ENCODE results near the gene TDRD9. TPM values are rescaled to one million over a fixed set of nuclear protein-coding genes. Genes with fewer than 3 reads are reported as not detected.
A peak's percentile ranks its signal among the peaks of the same experiment; 100 is the strongest.

Gene TDRD9
- total and polyA plus RNA-seq, 8 donors, result 0.67 to 28.6 (median 2.5) TPM

DNA sequence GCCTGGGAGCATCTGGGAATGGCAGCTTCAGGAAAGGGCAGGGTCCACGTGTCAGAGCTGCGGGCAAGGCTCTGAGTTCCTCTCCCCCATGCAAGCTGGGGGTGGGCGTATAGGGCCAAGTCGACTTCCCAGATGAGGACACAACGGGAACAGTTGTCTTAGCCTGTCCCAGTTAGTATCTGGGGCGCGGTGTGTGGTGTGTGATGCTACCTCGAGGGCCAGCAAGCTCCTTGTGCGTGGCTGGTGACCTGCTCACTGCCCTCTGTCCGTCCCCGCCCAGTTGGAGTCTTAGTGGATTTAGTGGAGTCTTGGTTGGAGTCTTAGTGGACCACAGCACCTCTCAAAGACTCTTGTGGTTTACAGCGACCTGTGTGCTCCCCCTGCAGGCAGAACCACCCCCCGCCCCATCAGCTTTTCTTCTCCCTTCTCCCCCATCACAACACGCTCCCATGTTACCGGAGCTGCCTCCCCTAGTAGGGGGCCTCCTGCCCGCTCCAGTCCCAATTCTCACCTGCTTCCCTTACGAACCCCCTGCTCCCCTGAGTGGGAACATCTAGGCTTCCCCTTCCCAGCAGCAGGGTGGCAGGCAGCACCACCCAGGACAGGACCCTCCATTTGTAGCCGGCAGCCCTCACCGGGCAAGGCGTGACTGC is 165.9 kb downstream of the TDRD9 start:
- intact Hi-C loops (cut with DNase I), result loop anchor here in 1 of 3 donors (5.0 kb wide), 1 partner anchor 38 kb away; no protein-coding TSS in a partner anchor
- ATAC-seq (peak in 1 of 4 donors; percentile 30), FAIRE-seq (no peak), DNase-seq (peak in 2 of 6 donors; percentile 28 to 31)
- TF ChIP-seq, protein P1, sequence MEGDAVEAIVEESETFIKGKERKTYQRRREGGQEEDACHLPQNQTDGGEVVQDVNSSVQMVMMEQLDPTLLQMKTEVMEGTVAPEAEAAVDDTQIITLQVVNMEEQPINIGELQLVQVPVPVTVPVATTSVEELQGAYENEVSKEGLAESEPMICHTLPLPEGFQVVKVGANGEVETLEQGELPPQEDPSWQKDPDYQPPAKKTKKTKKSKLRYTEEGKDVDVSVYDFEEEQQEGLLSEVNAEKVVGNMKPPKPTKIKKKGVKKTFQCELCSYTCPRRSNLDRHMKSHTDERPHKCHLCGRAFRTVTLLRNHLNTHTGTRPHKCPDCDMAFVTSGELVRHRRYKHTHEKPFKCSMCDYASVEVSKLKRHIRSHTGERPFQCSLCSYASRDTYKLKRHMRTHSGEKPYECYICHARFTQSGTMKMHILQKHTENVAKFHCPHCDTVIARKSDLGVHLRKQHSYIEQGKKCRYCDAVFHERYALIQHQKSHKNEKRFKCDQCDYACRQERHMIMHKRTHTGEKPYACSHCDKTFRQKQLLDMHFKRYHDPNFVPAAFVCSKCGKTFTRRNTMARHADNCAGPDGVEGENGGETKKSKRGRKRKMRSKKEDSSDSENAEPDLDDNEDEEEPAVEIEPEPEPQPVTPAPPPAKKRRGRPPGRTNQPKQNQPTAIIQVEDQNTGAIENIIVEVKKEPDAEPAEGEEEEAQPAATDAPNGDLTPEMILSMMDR (IDR thresholded peaks at IDR 0.05), result no peak
- Histone ChIP-seq H3K36me3 (no peaks in the 10 kb centered on the region), H3K27ac (no peak overlapping the region), H3K4me1 (no peaks in the 10 kb centered on the region), H3K4me3 (no peak overlapping the region), H3K9me3 (no peaks in the 10 kb centered on the region), H3K27me3 (peaks cover 0 to 3% (median 0%) of the 10 kb centered on the region in 4 donors)
- 46 to 52% methylated on average over 20 of the region's 20 CpGs for WGBS, 2 donors

DNA sequence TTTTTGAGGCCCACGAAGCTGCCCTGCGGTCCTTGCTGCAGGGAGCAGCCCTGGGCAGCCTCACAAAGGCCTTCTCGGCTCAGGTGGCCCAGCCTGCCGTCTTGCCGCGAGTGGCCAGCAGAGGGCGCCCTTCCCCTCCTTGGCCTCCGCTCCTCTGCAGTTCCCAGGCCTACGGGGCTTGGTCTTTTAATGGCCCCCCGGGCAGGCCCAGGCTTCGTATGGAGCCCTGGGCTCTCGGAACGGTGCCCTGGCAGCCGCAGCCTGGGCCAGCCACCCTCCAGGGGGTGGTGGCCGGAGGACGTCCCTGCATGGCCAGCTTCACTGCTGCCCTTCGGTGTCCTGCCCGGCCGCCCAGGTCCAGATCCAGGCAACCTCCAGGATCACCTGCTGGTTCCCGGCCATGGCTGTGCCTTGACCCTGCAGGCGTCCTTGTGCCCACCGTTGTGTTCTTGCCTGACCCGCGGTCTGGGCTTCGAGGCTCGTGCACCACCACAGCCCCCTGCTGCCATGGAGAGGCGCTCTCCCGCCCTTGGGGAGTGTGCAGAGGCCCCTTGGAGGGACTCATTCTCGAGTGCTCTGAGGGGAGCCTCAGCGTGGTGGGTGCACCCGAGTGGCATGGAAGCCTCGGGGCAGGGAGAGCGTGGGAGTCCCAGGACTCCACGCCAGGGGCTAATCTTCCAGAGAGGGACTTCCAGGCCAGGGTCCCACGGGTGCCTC is 166.6 kb downstream of the TDRD9 start:
- intact Hi-C loops (cut with DNase I), result loop anchor here in 1 of 3 donors (5.0 kb wide), 1 partner anchor 37 kb away; no protein-coding TSS in a partner anchor
- peak; percentile 80 to 96 (median 88) for ATAC-seq
- no peak overlapping the region for H3K4me3 ChIP-seq
- TF ChIP-seq, protein P1 (IDR thresholded peaks at IDR 0.05), result peak; percentile 97 to 99 (median 98)
- FAIRE-seq, result no peak
- no peaks in the 10 kb centered on the region for H3K9me3 ChIP-seq
- peaks cover 0 to 3% (median 0%) of the 10 kb centered on the region in 4 donors for H3K27me3 ChIP-seq
- H3K36me3 ChIP-seq, result no peaks in the 10 kb centered on the region
- H3K4me1 ChIP-seq, result no peaks in the 10 kb centered on the region
- H3K27ac ChIP-seq, result no peak overlapping the region
- whole genome bisulfite sequencing, 2 donors, result 34 to 38% methylated on average over 34 to 35 of the region's 35 CpGs
- peak; percentile 45 to 96 (median 81) for DNase-seq

DNA sequence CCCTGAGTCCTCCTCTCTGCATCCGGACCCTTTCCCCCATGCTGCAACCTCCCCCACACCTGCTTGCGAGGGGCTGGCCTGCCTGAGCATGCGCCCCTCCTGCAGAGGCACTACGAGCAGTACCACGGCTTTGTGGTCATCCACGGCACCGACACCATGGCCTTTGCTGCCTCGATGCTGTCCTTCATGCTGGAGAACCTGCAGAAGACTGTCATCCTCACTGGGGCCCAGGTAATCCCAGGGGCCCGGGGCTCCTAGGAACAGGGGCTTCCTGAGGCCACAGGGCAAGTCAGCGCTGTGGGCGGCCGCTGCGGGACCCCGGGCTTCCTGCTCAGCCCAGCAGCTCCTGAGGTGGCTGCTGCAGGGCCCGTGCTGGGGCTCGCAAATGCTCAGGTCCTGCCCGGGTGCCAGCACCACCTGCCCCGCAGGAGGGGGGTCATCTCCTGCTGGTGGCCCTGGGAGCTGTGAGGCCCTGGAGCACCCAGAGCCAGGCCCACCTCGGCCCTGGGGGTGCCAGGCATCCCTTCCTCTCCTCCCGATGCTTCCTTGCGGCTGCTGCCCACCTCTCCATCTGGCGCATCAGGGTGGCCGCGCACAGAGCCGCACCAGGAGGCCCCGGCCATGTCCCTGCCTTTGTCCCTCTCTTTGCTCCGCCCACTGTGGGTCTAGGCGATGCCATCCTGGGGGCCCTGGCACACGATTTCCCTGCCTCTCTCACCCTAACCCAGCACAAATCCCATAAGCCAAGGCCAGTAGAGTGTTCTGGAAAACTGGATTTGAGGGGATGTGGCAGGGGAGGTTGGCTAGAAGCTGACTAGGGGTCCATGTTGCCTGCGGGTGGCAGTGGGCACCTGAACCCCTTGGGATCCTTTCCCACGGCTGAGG is 167.4 kb downstream of the TDRD9 start:
- WGBS, 2 donors, result 71 to 82% methylated on average over 30 to 31 of the region's 31 CpGs
- intact Hi-C loops (cut with DNase I), result no loop called here
- H3K27me3 ChIP-seq, result peaks cover 0 to 3% (median 0%) of the 10 kb centered on the region in 4 donors
- H3K9me3 ChIP-seq, result no peaks in the 10 kb centered on the region
- FAIRE-seq, result no peak
- H3K4me1 ChIP-seq, result no peaks in the 10 kb centered on the region
- ATAC-seq, result no peak
- TF ChIP-seq, protein P1 (IDR thresholded peaks at IDR 0.05), result no peak
- peak in 2 of 6 donors; percentile 15 to 66 for DNase-seq
- H3K4me3 ChIP-seq, result no peak overlapping the region
- no peaks in the 10 kb centered on the region for H3K36me3 ChIP-seq
- H3K27ac ChIP-seq, result no peak overlapping the region

DNA sequence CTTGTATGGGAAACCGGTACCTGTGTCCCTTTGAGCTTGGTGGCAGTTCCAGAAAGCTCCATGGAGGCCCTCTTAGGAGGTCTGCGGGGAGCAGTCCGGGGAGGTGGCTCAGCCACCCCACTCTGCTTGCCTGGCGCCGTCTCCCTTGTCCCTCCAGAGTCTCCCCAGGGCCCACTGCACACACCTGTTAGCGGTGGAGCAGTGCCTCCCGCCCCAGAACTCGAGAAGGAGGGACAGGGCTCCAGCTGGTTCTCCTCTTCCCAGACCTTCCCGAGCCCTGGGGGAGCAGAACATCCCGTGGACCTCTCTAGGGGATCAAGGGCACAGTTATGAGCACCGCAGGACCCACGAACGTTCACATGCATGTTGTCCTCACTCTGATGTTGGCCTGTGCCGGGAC is 168.1 kb downstream of the TDRD9 start:
- intact Hi-C loops (cut with DNase I), result no loop called here
- H3K4me1 ChIP-seq, result no peaks in the 10 kb centered on the region
- no peak for FAIRE-seq
- no peak overlapping the region for H3K4me3 ChIP-seq
- H3K27ac ChIP-seq, result no peak overlapping the region
- peak in 2 of 6 donors; percentile 15 to 41 for DNase-seq
- 68 to 74% methylated on average over 14 of the region's 14 CpGs for WGBS, 2 donors
- no peak for ATAC-seq
- no peaks in the 10 kb centered on the region for H3K36me3 ChIP-seq
- TF ChIP-seq, protein P1 (IDR thresholded peaks at IDR 0.05), result no peak
- H3K27me3 ChIP-seq, result peaks cover 0 to 3% (median 0%) of the 10 kb centered on the region in 4 donors
- H3K9me3 ChIP-seq, result no peaks in the 10 kb centered on the region
